Neural cell (in vitro differentiated cells): ENCODE measurements around the gene NGEF. TPM values are rescaled to one million over a fixed set of nuclear protein-coding genes. Genes with fewer than 3 reads are reported as not detected.

Experiments
- H2AFZ ChIP-seq: fragments of 200-600, 300-800 bp; sonication (generic), shearing (Covaris generic); 2 replicates; pipeline ENCODE4 v1.6.0; 2014; ENCODE audit warnings: low read depth, mild to moderate bottlenecking, antibody characterized with exemption, low read length, moderate library complexity
- H3F3A ChIP-seq: fragments of 200-600 bp; shearing (Covaris generic); 2 replicates; pipeline ENCODE4 v1.6.1; 2016; ENCODE audit warnings: mild to moderate bottlenecking, moderate library complexity, mixed read lengths, antibody characterized with exemption, low read length; ENCODE audit not compliant: insufficient read depth, poor library complexity, severe bottlenecking
- H3K27ac ChIP-seq: fragments of 200-600, 300-800 bp; sonication (generic), shearing (Covaris generic); 2 replicates; pipeline ENCODE4 v1.5.1; 2014; ENCODE audit warnings: mild to moderate bottlenecking, low read length, moderate library complexity
- H3K27me3 ChIP-seq: fragments of 300-800, 200-600 bp; sonication (generic), shearing (Covaris generic); 2 replicates; pipeline ENCODE4 v1.6.0; 2014; ENCODE audit warnings: mild to moderate bottlenecking, low read depth, low read length, moderate library complexity; ENCODE audit not compliant: insufficient read depth
- H3K36me3 ChIP-seq: fragments of 300-800, 200-600 bp; sonication (generic), shearing (Covaris generic); 2 replicates; pipeline ENCODE4 v1.5.1; 2014; ENCODE audit warnings: mild to moderate bottlenecking, antibody characterized with exemption, low read length, moderate library complexity; ENCODE audit not compliant: insufficient read depth
- H3K4me2 ChIP-seq: fragments of 300-800, 200-600 bp; sonication (generic), shearing (Covaris generic); 2 replicates; pipeline ENCODE4 v1.6.0; 2014; ENCODE audit warnings: mild to moderate bottlenecking, low read length
- H3K4me3 ChIP-seq: fragments of 300-800, 200-600 bp; sonication (generic), shearing (Covaris generic); 2 replicates; pipeline ENCODE4 v1.5.1; 2014; ENCODE audit warnings: mild to moderate bottlenecking, low read length, moderate library complexity
- H3K79me2 ChIP-seq: fragments of 200-600 bp; shearing (Covaris generic); replicated peaks from 2 replicates; pipeline ENCODE4 v1.6.0; 2014; ENCODE audit warnings: mild to moderate bottlenecking, low read length, moderate library complexity; ENCODE audit not compliant: insufficient read depth
- H3K9ac ChIP-seq: fragments of 300-800, 200-600 bp; sonication (generic), shearing (Covaris generic); 2 replicates; pipeline ENCODE4 v1.6.1; 2016; ENCODE audit warnings: mild to moderate bottlenecking, low read length, mixed read lengths
- H3K9me2 ChIP-seq: fragments of 200-600 bp; shearing (Covaris generic); 2 replicates; pipeline ENCODE4 v1.6.1; 2016; ENCODE audit warnings: mild to moderate bottlenecking, low read length, mixed read lengths; ENCODE audit not compliant: insufficient read depth
- H3K9me3 ChIP-seq: fragments of 200-600, 300-800 bp; sonication (generic), shearing (Covaris generic); 2 replicates; pipeline ENCODE4 v1.6.1; 2016; ENCODE audit warnings: mild to moderate bottlenecking, mixed run types, low read length, moderate library complexity, mixed read lengths
- H4K20me1 ChIP-seq: fragments of 200-600 bp; shearing (Covaris generic); 2 replicates; pipeline ENCODE4 v1.6.1; 2016; ENCODE audit warnings: mild to moderate bottlenecking, mixed run types; ENCODE audit not compliant: insufficient read depth
- CTCF ChIP-seq: fragments of 450-650 bp; IDR thresholded peaks from 2 replicates; pipeline ENCODE4 v1.5.1; 2014; ENCODE audit warnings: antibody characterized with exemption, mild to moderate bottlenecking, moderate library complexity; ENCODE audit not compliant: poor library complexity, severe bottlenecking
- EP300 ChIP-seq: fragments of 450-650 bp; conservative IDR thresholded peaks from 2 replicates; pipeline ENCODE4 v1.6.1; 2014; ENCODE audit warnings: antibody characterized with exemption, mild to moderate bottlenecking, moderate library complexity; ENCODE audit not compliant: poor library complexity, severe bottlenecking
- EZH2 ChIP-seq: fragments of 200-600, 300-800 bp; shearing (Covaris generic), sonication (generic); IDR thresholded peaks from 2 replicates; pipeline ENCODE4 v1.6.1; 2014; ENCODE audit warnings: antibody characterized with exemption, low read length, borderline replicate concordance, mild to moderate bottlenecking; ENCODE audit not compliant: insufficient read depth, poor library complexity, severe bottlenecking
- MXI1 ChIP-seq: fragments of 450-650 bp; conservative IDR thresholded peaks from 2 replicates; pipeline ENCODE4 v1.6.1; 2014; ENCODE audit warnings: antibody characterized with exemption, mild to moderate bottlenecking; ENCODE audit not compliant: poor library complexity, severe bottlenecking
- POLR2AphosphoS5 ChIP-seq: IDR thresholded peaks from 2 replicates; pipeline ENCODE4 v1.6.1; 2012
- RAD21 ChIP-seq: fragments of 450-650 bp; conservative IDR thresholded peaks from 2 replicates; pipeline ENCODE4 v1.6.1; 2014; ENCODE audit warnings: antibody characterized with exemption, mild to moderate bottlenecking, moderate library complexity
- SMC3 ChIP-seq: fragments of 450-650 bp; conservative IDR thresholded peaks from 2 replicates; pipeline ENCODE4 v1.6.1; 2014; ENCODE audit warnings: antibody characterized with exemption, mild to moderate bottlenecking, moderate library complexity; ENCODE audit not compliant: poor library complexity
- TAF1 ChIP-seq: IDR thresholded peaks from 2 replicates; pipeline ENCODE4 v1.6.1; 2012; ENCODE audit warnings: low read depth
- polyA plus RNA-seq: library from polyadenylated mRNA; depleted of rRNA; stranded (reverse); fragments of >200 nt; gene quantifications from 2 replicates; pipeline ENCODE4 v1.2.3, GENCODE V29; 2014
- TF ChIP-seq, protein P1 (sequence below): IDR thresholded peaks from 2 replicates; pipeline ENCODE4 v1.6.1; 2012; ENCODE audit warnings: borderline replicate concordance

The NGEF gene
- polyA plus RNA-seq, 1 donor from 2014 or later: 5.2 TPM

DNA sequence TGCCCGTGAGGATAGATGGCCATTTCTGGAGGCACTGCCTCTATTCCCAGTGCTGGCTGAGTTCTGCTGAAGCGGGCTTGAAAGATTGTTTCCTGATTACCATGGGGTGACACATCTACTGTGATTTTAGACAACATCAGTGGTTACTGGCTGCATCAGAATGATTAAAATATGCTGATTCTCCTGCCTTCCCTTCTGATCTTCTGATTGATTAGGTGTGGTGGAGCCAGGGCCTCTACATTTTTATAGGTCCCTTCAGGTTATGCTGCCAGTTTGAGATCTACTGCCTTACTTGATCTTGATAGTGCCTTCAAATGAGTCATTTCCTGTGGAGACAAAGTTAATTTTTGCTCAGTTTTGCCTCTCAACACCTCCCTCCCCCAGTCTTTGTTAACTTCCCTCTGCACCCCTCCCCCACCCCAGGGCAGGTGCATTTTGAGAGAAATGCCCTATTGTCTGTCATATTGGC lies 174.6 kb downstream of the NGEF start:
- TF ChIP-seq RAD21 (no peak), POLR2AphosphoS5 (no peak), SMC3 (no peak), MXI1 (no peak), TAF1 (no peak), EZH2 (no peak), EP300 (no peak), CTCF (no peak)
- TF ChIP-seq, protein P1, sequence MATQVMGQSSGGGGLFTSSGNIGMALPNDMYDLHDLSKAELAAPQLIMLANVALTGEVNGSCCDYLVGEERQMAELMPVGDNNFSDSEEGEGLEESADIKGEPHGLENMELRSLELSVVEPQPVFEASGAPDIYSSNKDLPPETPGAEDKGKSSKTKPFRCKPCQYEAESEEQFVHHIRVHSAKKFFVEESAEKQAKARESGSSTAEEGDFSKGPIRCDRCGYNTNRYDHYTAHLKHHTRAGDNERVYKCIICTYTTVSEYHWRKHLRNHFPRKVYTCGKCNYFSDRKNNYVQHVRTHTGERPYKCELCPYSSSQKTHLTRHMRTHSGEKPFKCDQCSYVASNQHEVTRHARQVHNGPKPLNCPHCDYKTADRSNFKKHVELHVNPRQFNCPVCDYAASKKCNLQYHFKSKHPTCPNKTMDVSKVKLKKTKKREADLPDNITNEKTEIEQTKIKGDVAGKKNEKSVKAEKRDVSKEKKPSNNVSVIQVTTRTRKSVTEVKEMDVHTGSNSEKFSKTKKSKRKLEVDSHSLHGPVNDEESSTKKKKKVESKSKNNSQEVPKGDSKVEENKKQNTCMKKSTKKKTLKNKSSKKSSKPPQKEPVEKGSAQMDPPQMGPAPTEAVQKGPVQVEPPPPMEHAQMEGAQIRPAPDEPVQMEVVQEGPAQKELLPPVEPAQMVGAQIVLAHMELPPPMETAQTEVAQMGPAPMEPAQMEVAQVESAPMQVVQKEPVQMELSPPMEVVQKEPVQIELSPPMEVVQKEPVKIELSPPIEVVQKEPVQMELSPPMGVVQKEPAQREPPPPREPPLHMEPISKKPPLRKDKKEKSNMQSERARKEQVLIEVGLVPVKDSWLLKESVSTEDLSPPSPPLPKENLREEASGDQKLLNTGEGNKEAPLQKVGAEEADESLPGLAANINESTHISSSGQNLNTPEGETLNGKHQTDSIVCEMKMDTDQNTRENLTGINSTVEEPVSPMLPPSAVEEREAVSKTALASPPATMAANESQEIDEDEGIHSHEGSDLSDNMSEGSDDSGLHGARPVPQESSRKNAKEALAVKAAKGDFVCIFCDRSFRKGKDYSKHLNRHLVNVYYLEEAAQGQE: no peak
- H3K9me3 ChIP-seq: no peaks in the 10 kb centered on the region
- H3K27ac ChIP-seq: no peak overlapping the region

GRCh38 chr2:232836934-232837333 lies 176.1 kb downstream of the NGEF start:
- Histone ChIP-seq H2AFZ (no peak overlapping the region), H3K9me2 (no peaks in the 10 kb centered on the region), H3K4me3 (no peak overlapping the region), H3K36me3 (peaks cover 5% of the 10 kb centered on the region), H3K79me2 (no peaks in the 10 kb centered on the region), H3K9me3 (no peaks in the 10 kb centered on the region), H3K27ac (no peak overlapping the region), H3K9ac (no peak overlapping the region), H3K27me3 (no peaks in the 10 kb centered on the region), H3K4me2 (no peak overlapping the region), H4K20me1 (no peaks in the 10 kb centered on the region), H3F3A (no peaks in the 10 kb centered on the region)
- no peak for TF ChIP-seq CTCF

More for the DNA sequence above, 174.6 kb downstream of the NGEF start:
- no peaks in the 10 kb centered on the region for H3K79me2 ChIP-seq
- H4K20me1 ChIP-seq: no peaks in the 10 kb centered on the region
- H3K4me2 ChIP-seq: no peak overlapping the region
- H3K36me3 ChIP-seq: peaks cover 5% of the 10 kb centered on the region
- no peak overlapping the region for H3K9ac ChIP-seq
- H3K27me3 ChIP-seq: no peaks in the 10 kb centered on the region
- no peaks in the 10 kb centered on the region for H3K9me2 ChIP-seq
- no peak overlapping the region for H2AFZ ChIP-seq
- H3F3A ChIP-seq: no peaks in the 10 kb centered on the region
- no peak overlapping the region for H3K4me3 ChIP-seq
